HG03575 (cell line): ENCODE results near the gene PPP1R13B.

ENCODE experiments used
- ATAC-seq: cut with Tn5 transposase; IDR thresholded peaks from one replicate; pipeline ENCODE4 v1.9.1; 2021; ENCODE audit not compliant: unreplicated experiment, insufficient number of reproducible peaks, low FRiP score; ENCODE audit errors: extremely low read depth

The PPP1R13B gene

GRCh38 chr14:103726474-103726873, 120.9 kb downstream of the PPP1R13B start:
- ATAC-seq = no peak

GRCh38 chr14:103725739-103726395, 121.5 kb downstream of the PPP1R13B start:
- ATAC-seq = no peak

GRCh38 chr14:103725001-103725682, 122.2 kb downstream of the PPP1R13B start:
- no peak for ATAC-seq

GRCh38 chr14:103724116-103724515, 123.3 kb downstream of the PPP1R13B start:
- ATAC-seq = no peak

- ATAC-seq = no peak
Measured at GRCh38 chr14:103723748-103724081, 123.7 kb downstream of the PPP1R13B start.

GRCh38 chr14:103721334-103722120, 125.8 kb downstream of the PPP1R13B start:
- no peak for ATAC-seq

- ATAC-seq = no peak
Measured at GRCh38 chr14:103719751-103720150, 127.6 kb downstream of the PPP1R13B start.

- ATAC-seq = no peak
Measured at GRCh38 chr14:103718572-103718971, 128.8 kb downstream of the PPP1R13B start.

GRCh38 chr14:103716899-103717411, 130.4 kb downstream of the PPP1R13B start:
- no peak for ATAC-seq

GRCh38 chr14:103716091-103716801, 131.1 kb downstream of the PPP1R13B start:
- no peak for ATAC-seq

- peak; percentile 90 for ATAC-seq
Measured at GRCh38 chr14:103715052-103716000, 132.0 kb downstream of the PPP1R13B start, which contains the start of the genes XRCC3 and ZFYVE21. XRCC3 (minus strand) TSS chr14:103715451; CDS start chr14:103711087, 4,364 bp downstream. ZFYVE21 (plus strand) TSS chr14:103715810; CDS start chr14:103715842, 32 bp downstream.

- ATAC-seq = no peak
Measured at GRCh38 chr14:103714063-103714724, 133.2 kb downstream of the PPP1R13B start.

GRCh38 chr14:103713304-103714062, 133.9 kb downstream of the PPP1R13B start:
- ATAC-seq = no peak

- ATAC-seq = no peak
Measured at GRCh38 chr14:103712633-103713247, 134.6 kb downstream of the PPP1R13B start.

- ATAC-seq = no peak
Measured at GRCh38 chr14:103711516-103712431, 135.6 kb downstream of the PPP1R13B start.
